GM23338 (cell line): ENCODE data around the gene SLC2A2. TPM values are rescaled to one million over a fixed set of nuclear protein-coding genes. Genes with fewer than 3 reads are reported as not detected.

Source experiments
- ATAC-seq: fragments of 200-7000 bp; cut with Tn5 transposase; 3 replicates; pipeline ENCODE4 v1.9.1; 2020
- DNase-seq: peaks from one replicate; pipeline ENCODE4 v3.0.0-alpha.2; 2015; ENCODE audit warnings: low spot score
- H2AFZ ChIP-seq: fragments of 200-600 bp; sonication (generic); 2 replicates; pipeline ENCODE4 v1.8.0; 2016; ENCODE audit warnings: antibody characterized with exemption, mild to moderate bottlenecking, moderate library complexity
- H3F3A ChIP-seq: fragments of 200-600 bp; sonication (generic); replicated peaks from 2 replicates; pipeline ENCODE4 v1.8.0; 2017; ENCODE audit warnings: antibody characterized with exemption, mixed run types, low read depth
- H3K27ac ChIP-seq: fragments of 200-600 bp; sonication (generic); 2 replicates; pipeline ENCODE4 v1.6.1; 2016; ENCODE audit warnings: low read depth
- H3K27me3 ChIP-seq: fragments of 200-600 bp; sonication (generic); 2 replicates; pipeline ENCODE4 v1.8.0; 2016; ENCODE audit warnings: mild to moderate bottlenecking, mixed run types, moderate library complexity; ENCODE audit not compliant: insufficient read depth
- H3K36me3 ChIP-seq: fragments of 200-600 bp; sonication (generic); 2 replicates; pipeline ENCODE4 v1.8.0; 2016; ENCODE audit warnings: mild to moderate bottlenecking; ENCODE audit not compliant: insufficient read depth
- H3K4me1 ChIP-seq: fragments of 200-600 bp; sonication (generic); 2 replicates; pipeline ENCODE4 v1.8.0; 2016; ENCODE audit warnings: mild to moderate bottlenecking, moderate library complexity; ENCODE audit not compliant: insufficient read depth
- H3K4me2 ChIP-seq: fragments of 200-600 bp; sonication (generic); 2 replicates; pipeline ENCODE4 v1.7.1; 2017; ENCODE audit warnings: mixed run types
- H3K4me3 ChIP-seq: fragments of 200-600 bp; sonication (generic); 2 replicates; pipeline ENCODE4 v1.6.1; 2016; ENCODE audit warnings: mixed run types
- H3K79me2 ChIP-seq: fragments of 200-600 bp; sonication (generic); replicated peaks from 2 replicates; pipeline ENCODE4 v1.8.0; 2017; ENCODE audit warnings: mild to moderate bottlenecking; ENCODE audit not compliant: insufficient read depth
- H3K9me2 ChIP-seq: fragments of 200-600 bp; sonication (generic); 2 replicates; pipeline ENCODE4 v1.8.0; 2017; ENCODE audit not compliant: insufficient read depth
- H4K20me1 ChIP-seq: fragments of 200-600 bp; sonication (generic); replicated peaks from 2 replicates; pipeline ENCODE4 v1.8.0; 2017; ENCODE audit warnings: mild to moderate bottlenecking; ENCODE audit not compliant: insufficient read depth
- H3K27ac Mint-ChIP-seq: 2 replicates; pipeline ENCODE4 v1.8.0; 2020; ENCODE audit warnings: inconsistent platforms, mild to moderate bottlenecking, moderate library complexity, mixed read lengths
- H3K27me3 Mint-ChIP-seq: 3 replicates; pipeline ENCODE4 v1.8.0; 2022; ENCODE audit warnings: low read depth, mild to moderate bottlenecking, moderate library complexity, mixed read lengths, inconsistent platforms; ENCODE audit not compliant: insufficient read depth, poor library complexity
- H3K36me3 Mint-ChIP-seq: 3 replicates; pipeline ENCODE4 v1.8.0; 2021; ENCODE audit warnings: low read depth, mild to moderate bottlenecking, inconsistent platforms, moderate library complexity, mixed read lengths
- H3K4me1 Mint-ChIP-seq: 3 replicates; pipeline ENCODE4 v1.8.0; 2020; ENCODE audit warnings: mild to moderate bottlenecking, inconsistent platforms, mixed read lengths
- H3K4me3 Mint-ChIP-seq: 3 replicates; pipeline ENCODE4 v1.8.0; 2021; ENCODE audit warnings: moderate library complexity, mild to moderate bottlenecking, inconsistent platforms, mixed read lengths
- H3K9me3 Mint-ChIP-seq: 3 replicates; pipeline ENCODE4 v1.8.0; 2020; ENCODE audit warnings: moderate library complexity, mild to moderate bottlenecking, inconsistent platforms, mixed read lengths
- CREB1 ChIP-seq: fragments of 250-450 bp; sonication (Bioruptor Pico); IDR thresholded peaks from 2 replicates; pipeline ENCODE4 v1.5.0; 2020; ENCODE audit warnings: low read depth, mild to moderate bottlenecking, moderate library complexity
- EZH2 ChIP-seq: fragments of 200-600 bp; sonication (generic); IDR thresholded peaks from one replicate; pipeline ENCODE4 v1.8.0; 2017; ENCODE audit warnings: antibody characterized with exemption, mild to moderate bottlenecking, low read depth; ENCODE audit not compliant: unreplicated experiment
- EZH2phosphoT487 ChIP-seq: fragments of 200-600 bp; sonication (generic); IDR thresholded peaks from one replicate; pipeline ENCODE4 v1.8.1; 2018; ENCODE audit warnings: antibody characterized with exemption; ENCODE audit not compliant: unreplicated experiment
- JUNB ChIP-seq: IDR thresholded peaks from one replicate; pipeline ENCODE4 v1.6.1; 2016; ENCODE audit warnings: antibody characterized with exemption; ENCODE audit not compliant: unreplicated experiment
- NANOG ChIP-seq: IDR thresholded peaks from 2 replicates; pipeline ENCODE4 v1.6.1; 2016; ENCODE audit warnings: antibody characterized with exemption, borderline replicate concordance
- POLR2AphosphoS5 ChIP-seq: IDR thresholded peaks from 2 replicates; pipeline ENCODE4 v1.6.1; 2016; ENCODE audit warnings: antibody characterized with exemption, low read depth
- STAT1 ChIP-seq: IDR thresholded peaks from one replicate; pipeline ENCODE4 v1.6.1; 2016; ENCODE audit warnings: antibody characterized with exemption; ENCODE audit not compliant: unreplicated experiment
- ZNF114 ChIP-seq: fragments of 250-450 bp; sonication (Bioruptor Pico); IDR thresholded peaks from 2 replicates; pipeline ENCODE4 v1.5.0; 2020; ENCODE audit warnings: mild to moderate bottlenecking, moderate library complexity
- ZNF331 ChIP-seq: fragments of 250-450 bp; sonication (Bioruptor Pico); IDR thresholded peaks from 2 replicates; pipeline ENCODE4 v1.5.0; 2020; ENCODE audit warnings: low read depth, mild to moderate bottlenecking, moderate library complexity
- polyA plus RNA-seq: library from polyadenylated mRNA; unstranded; fragments of >200 nt; fragmentation: Nextera tagmentation; extraction: Ambion mirVana; gene quantifications from 2 replicates; pipeline ENCODE4 v1.2.1, GENCODE V29; 2016
- total RNA-seq: library from RNA; depleted of rRNA; stranded (reverse); fragments of >200 nt; shearing (Covaris generic); gene quantifications from 2 replicates; pipeline ENCODE4 v1.2.3, GENCODE V29; 2014
- TF ChIP-seq, protein P1 (sequence below), 2 experiments: fragments of 200-600 bp in 1 of 2; sonication (generic) in 1 of 2; conservative IDR thresholded peaks; 2 replicates each; pipeline versions ENCODE4 v1.5.1 to v1.6.1; 2016 to 2017; ENCODE audit warnings: antibody characterized with exemption in 2 of 2, low read depth in 2 of 2, mild to moderate bottlenecking in 2 of 2, moderate library complexity in 1 of 2
- TF ChIP-seq, protein P2 (sequence below): fragments of 250-450 bp; sonication (Bioruptor Pico); IDR thresholded peaks from 2 replicates; pipeline ENCODE4 v1.5.0; 2020; ENCODE audit warnings: mild to moderate bottlenecking, moderate library complexity
- TF ChIP-seq, protein P3 (sequence below): IDR thresholded peaks from 2 replicates; pipeline ENCODE4 v1.6.1; 2016; ENCODE audit warnings: antibody characterized with exemption

SLC2A2 gene
- total and polyA plus RNA-seq, 2 experiments from 2014 or later: not detected

DNA sequence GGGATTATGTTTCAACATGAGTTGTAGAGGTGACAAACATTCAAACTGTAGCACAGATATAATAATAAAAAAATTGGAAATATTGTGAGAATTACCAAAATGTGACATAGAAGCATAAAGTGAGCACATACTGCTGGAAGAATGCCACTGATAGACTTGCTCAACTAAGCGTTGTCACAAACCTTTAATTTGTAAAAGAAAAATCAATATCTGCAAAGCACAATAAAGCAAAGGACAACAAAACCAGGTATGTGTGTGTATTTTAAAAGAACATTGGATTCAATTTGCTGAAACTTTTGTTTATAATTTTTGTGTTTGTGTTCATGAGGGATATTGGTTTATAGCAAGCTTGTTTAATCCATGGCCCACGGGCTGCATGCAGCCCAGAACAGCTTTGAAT lies 77.3 kb downstream of the SLC2A2 start:
- ATAC-seq: no peak

DNA sequence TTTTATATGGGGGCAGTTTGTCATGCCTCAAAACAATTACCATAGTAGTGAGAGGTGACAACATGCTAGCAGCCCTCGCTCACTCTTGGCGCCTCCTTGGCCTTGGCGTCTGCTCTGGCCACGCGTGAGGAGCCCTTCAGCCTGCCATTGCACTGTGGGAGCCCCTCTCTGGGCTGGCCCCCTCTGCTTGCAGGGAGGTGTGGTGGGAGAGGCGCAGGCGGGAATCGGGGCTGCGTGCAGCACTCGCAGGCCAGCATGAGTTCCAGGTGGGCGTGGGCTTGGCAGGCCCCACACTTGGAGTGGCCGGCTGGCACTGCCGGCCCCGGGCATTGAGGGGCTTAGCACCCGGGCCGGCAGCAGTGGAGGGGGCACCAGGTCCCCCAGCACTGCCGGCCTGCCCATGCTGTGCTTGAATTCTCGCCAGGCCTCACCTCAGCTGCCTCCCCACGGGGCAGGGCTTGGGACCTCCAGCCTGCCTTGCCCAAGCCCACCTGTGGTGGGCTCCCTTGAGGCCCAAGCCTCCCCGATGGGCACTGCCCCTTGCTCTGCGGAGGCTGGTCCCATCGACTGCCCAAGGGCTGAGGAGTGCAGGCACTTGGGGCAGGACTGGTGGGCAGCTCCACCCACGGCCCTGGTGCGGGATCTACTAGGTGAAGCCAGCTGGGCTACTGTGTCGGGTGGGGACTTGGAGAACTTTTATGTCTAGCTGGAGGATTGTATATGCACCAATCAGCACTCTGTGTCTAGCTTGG lies 79.3 kb downstream of the SLC2A2 start:
- H3K4me3 ChIP-seq: no peak overlapping the region
- H3F3A ChIP-seq: no peaks in the 10 kb centered on the region
- Mint-ChIP-seq H3K36me3 (peaks cover 16% of the 10 kb centered on the region; the same call in 2 of the 3 replicates), H3K4me3 (no peak overlapping the region), H3K27ac (no peak overlapping the region), H3K9me3 (peaks cover 32% of the 10 kb centered on the region), H3K27me3 (peaks cover 2% of the 10 kb centered on the region), H3K4me1 (no peaks in the 10 kb centered on the region)
- H4K20me1 ChIP-seq: no peaks in the 10 kb centered on the region
- no peak overlapping the region for H3K27ac ChIP-seq
- no peak overlapping the region for H3K4me2 ChIP-seq
- no peak overlapping the region for H2AFZ ChIP-seq
- H3K79me2 ChIP-seq: no peaks in the 10 kb centered on the region
- no peaks in the 10 kb centered on the region for H3K9me2 ChIP-seq
- ATAC-seq (no peak), DNase-seq (no peak)
- H3K4me1 ChIP-seq: no peaks in the 10 kb centered on the region
- H3K27me3 ChIP-seq: no peaks in the 10 kb centered on the region
- H3K36me3 ChIP-seq: peaks cover 8% of the 10 kb centered on the region; the same call in 1 of the 2 replicates
- TF ChIP-seq, protein P1, sequence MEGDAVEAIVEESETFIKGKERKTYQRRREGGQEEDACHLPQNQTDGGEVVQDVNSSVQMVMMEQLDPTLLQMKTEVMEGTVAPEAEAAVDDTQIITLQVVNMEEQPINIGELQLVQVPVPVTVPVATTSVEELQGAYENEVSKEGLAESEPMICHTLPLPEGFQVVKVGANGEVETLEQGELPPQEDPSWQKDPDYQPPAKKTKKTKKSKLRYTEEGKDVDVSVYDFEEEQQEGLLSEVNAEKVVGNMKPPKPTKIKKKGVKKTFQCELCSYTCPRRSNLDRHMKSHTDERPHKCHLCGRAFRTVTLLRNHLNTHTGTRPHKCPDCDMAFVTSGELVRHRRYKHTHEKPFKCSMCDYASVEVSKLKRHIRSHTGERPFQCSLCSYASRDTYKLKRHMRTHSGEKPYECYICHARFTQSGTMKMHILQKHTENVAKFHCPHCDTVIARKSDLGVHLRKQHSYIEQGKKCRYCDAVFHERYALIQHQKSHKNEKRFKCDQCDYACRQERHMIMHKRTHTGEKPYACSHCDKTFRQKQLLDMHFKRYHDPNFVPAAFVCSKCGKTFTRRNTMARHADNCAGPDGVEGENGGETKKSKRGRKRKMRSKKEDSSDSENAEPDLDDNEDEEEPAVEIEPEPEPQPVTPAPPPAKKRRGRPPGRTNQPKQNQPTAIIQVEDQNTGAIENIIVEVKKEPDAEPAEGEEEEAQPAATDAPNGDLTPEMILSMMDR (conservative IDR thresholded peaks at IDR 0.05; ENCODE audit: low read depth in 2 of 2): no peak
- TF ChIP-seq, protein P2, sequence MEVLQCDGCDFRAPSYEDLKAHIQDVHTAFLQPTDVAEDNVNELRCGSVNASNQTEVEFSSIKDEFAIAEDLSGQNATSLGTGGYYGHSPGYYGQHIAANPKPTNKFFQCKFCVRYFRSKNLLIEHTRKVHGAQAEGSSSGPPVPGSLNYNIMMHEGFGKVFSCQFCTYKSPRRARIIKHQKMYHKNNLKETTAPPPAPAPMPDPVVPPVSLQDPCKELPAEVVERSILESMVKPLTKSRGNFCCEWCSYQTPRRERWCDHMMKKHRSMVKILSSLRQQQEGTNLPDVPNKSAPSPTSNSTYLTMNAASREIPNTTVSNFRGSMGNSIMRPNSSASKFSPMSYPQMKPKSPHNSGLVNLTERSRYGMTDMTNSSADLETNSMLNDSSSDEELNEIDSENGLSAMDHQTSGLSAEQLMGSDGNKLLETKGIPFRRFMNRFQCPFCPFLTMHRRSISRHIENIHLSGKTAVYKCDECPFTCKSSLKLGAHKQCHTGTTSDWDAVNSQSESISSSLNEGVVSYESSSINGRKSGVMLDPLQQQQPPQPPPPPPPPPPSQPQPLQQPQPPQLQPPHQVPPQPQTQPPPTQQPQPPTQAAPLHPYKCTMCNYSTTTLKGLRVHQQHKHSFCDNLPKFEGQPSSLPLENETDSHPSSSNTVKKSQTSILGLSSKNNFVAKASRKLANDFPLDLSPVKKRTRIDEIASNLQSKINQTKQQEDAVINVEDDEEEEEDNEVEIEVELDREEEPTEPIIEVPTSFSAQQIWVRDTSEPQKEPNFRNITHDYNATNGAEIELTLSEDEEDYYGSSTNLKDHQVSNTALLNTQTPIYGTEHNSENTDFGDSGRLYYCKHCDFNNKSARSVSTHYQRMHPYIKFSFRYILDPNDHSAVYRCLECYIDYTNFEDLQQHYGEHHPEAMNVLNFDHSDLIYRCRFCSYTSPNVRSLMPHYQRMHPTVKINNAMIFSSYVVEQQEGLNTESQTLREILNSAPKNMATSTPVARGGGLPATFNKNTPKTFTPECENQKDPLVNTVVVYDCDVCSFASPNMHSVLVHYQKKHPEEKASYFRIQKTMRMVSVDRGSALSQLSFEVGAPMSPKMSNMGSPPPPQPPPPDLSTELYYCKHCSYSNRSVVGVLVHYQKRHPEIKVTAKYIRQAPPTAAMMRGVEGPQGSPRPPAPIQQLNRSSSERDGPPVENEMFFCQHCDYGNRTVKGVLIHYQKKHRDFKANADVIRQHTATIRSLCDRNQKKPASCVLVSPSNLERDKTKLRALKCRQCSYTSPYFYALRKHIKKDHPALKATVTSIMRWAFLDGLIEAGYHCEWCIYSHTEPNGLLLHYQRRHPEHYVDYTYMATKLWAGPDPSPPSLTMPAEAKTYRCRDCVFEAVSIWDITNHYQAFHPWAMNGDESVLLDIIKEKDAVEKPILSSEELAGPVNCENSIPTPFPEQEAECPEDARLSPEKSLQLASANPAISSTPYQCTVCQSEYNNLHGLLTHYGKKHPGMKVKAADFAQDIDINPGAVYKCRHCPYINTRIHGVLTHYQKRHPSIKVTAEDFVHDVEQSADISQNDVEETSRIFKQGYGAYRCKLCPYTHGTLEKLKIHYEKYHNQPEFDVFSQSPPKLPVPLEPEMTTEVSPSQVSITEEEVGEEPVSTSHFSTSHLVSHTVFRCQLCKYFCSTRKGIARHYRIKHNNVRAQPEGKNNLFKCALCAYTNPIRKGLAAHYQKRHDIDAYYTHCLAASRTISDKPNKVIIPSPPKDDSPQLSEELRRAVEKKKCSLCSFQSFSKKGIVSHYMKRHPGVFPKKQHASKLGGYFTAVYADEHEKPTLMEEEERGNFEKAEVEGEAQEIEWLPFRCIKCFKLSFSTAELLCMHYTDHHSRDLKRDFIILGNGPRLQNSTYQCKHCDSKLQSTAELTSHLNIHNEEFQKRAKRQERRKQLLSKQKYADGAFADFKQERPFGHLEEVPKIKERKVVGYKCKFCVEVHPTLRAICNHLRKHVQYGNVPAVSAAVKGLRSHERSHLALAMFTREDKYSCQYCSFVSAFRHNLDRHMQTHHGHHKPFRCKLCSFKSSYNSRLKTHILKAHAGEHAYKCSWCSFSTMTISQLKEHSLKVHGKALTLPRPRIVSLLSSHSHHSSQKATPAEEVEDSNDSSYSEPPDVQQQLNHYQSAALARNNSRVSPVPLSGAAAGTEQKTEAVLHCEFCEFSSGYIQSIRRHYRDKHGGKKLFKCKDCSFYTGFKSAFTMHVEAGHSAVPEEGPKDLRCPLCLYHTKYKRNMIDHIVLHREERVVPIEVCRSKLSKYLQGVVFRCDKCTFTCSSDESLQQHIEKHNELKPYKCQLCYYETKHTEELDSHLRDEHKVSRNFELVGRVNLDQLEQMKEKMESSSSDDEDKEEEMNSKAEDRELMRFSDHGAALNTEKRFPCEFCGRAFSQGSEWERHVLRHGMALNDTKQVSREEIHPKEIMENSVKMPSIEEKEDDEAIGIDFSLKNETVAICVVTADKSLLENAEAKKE (CRISPR knock-in tag): no peak
- TF ChIP-seq EZH2 (no peak), EZH2phosphoT487 (no peak), STAT1 (no peak), POLR2AphosphoS5 (no peak), JUNB (no peak), CREB1 (no peak), ZNF114 (CRISPR knock-in tag) (no peak), NANOG (no peak)
- TF ChIP-seq, protein P3, sequence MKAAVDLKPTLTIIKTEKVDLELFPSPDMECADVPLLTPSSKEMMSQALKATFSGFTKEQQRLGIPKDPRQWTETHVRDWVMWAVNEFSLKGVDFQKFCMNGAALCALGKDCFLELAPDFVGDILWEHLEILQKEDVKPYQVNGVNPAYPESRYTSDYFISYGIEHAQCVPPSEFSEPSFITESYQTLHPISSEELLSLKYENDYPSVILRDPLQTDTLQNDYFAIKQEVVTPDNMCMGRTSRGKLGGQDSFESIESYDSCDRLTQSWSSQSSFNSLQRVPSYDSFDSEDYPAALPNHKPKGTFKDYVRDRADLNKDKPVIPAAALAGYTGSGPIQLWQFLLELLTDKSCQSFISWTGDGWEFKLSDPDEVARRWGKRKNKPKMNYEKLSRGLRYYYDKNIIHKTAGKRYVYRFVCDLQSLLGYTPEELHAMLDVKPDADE: no peak

More for the DNA sequence above, 77.3 kb downstream of the SLC2A2 start:
- H3F3A ChIP-seq: no peaks in the 10 kb centered on the region
- Mint-ChIP-seq H3K27me3 (peaks cover 6% of the 10 kb centered on the region), H3K27ac (no peak overlapping the region), H3K4me3 (no peak overlapping the region), H3K4me1 (peaks cover 7% of the 10 kb centered on the region), H3K9me3 (peaks cover 25% of the 10 kb centered on the region), H3K36me3 (peaks cover 13% of the 10 kb centered on the region; the same call in 2 of the 3 replicates)
- no peak overlapping the region for H3K4me3 ChIP-seq
- TF ChIP-seq STAT1: no peak
- no peak for TF ChIP-seq NANOG
- no peak for TF ChIP-seq ZNF331 (CRISPR knock-in tag)
- no peaks in the 10 kb centered on the region for H3K4me1 ChIP-seq
- no peaks in the 10 kb centered on the region for H3K79me2 ChIP-seq
- H3K9me2 ChIP-seq: no peaks in the 10 kb centered on the region
- no peak for DNase-seq
- no peak overlapping the region for H3K27ac ChIP-seq
- no peak overlapping the region for H3K4me2 ChIP-seq
- H3K36me3 ChIP-seq: peaks cover 8% of the 10 kb centered on the region; the same call in 1 of the 2 replicates
- H3K27me3 ChIP-seq: no peaks in the 10 kb centered on the region
- H4K20me1 ChIP-seq: no peaks in the 10 kb centered on the region
- no peak overlapping the region for H2AFZ ChIP-seq
